ENCODE measurements around the gene GJA9. TPM values are rescaled to one million over a fixed set of nuclear protein-coding genes. Genes with fewer than 3 reads are reported as not detected.
"Not testable (repeated sequence)": the region's sequence is repeated elsewhere in the genome, so short reads cannot be mapped to it uniquely, and the experiment has no call there.

The GJA9 gene
- total and polyA plus RNA-seq, 12 donors: not detected

DNA sequence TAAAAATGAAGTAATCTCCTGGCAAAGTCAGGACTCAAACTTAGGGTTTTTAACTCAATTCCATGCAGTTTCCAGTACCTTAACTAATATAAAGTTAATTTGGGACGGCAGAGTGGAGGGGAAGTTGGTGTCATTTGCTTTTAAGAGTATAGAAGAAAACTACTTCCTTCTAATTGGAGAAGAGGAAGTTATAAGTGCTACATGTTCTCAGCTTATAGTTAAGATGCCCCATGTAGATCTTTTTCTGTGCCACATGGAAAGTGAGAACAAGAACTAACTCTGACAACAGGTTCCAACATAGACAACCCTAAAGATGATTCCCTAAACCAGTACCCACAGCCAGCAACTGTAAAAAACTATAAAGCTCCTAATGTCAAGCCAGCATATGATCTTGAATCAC lies 33.3 kb downstream of the GJA9 start:
- peaks cover 0 to 56% of the 10 kb centered on the region in 2 donors for H3K36me3 ChIP-seq (replicated peaks in 1 of 2)
- no peak for DNase-seq
- WGBS, 4 donors: 75 to 97% (median 84%) methylated on average over 1 of the region's 1 CpG
- H3K27ac ChIP-seq: no peak overlapping the region
- H3K4me1 ChIP-seq (replicated peaks in 1 of 2): no peaks in the 10 kb centered on the region
- TF ChIP-seq, protein P1, sequence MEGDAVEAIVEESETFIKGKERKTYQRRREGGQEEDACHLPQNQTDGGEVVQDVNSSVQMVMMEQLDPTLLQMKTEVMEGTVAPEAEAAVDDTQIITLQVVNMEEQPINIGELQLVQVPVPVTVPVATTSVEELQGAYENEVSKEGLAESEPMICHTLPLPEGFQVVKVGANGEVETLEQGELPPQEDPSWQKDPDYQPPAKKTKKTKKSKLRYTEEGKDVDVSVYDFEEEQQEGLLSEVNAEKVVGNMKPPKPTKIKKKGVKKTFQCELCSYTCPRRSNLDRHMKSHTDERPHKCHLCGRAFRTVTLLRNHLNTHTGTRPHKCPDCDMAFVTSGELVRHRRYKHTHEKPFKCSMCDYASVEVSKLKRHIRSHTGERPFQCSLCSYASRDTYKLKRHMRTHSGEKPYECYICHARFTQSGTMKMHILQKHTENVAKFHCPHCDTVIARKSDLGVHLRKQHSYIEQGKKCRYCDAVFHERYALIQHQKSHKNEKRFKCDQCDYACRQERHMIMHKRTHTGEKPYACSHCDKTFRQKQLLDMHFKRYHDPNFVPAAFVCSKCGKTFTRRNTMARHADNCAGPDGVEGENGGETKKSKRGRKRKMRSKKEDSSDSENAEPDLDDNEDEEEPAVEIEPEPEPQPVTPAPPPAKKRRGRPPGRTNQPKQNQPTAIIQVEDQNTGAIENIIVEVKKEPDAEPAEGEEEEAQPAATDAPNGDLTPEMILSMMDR (IDR thresholded peaks at IDR 0.05): no peak
- no peak for TF ChIP-seq POLR2A (IDR thresholded peaks at IDR 0.05)
- H3K9me3 ChIP-seq (replicated peaks in 1 of 3): no peaks in the 10 kb centered on the region
- no peaks in the 10 kb centered on the region for H3K27me3 ChIP-seq
- H3K4me3 ChIP-seq: no peak overlapping the region
- intact Hi-C loops (cut with DNase I): no loop called here

DNA sequence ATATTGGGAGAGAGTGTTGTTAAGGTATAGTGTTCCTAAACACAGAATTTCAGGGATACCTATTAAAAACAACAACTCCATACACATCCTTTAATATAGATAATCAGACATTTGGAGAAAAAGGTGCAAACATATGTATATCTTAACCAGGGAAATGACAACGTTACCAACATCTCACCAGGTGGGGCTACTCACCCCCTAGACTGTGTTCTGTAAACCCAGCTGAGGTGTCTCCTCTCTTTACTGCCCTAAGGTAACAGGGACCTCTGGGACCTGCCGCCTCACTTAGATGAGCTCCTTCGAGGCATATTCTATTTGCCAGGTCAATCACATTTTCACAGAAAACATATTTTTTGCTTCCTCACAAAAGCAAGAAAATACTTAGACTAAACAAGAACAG lies 35.2 kb downstream of the GJA9 start:
- WGBS, 4 donors: 81 to 98% (median 94%) methylated on average over 3 of the region's 3 CpGs
- no peak overlapping the region for H3K4me3 ChIP-seq
- no peaks in the 10 kb centered on the region for H3K4me1 ChIP-seq (replicated peaks in 1 of 2)
- no peak overlapping the region for H3K27ac ChIP-seq
- H3K27me3 ChIP-seq: no peaks in the 10 kb centered on the region
- TF ChIP-seq, protein P1 (IDR thresholded peaks at IDR 0.05): no peak
- TF ChIP-seq POLR2A (IDR thresholded peaks at IDR 0.05): no peak
- H3K9me3 ChIP-seq (replicated peaks in 1 of 3): no peaks in the 10 kb centered on the region
- intact Hi-C loops (cut with DNase I): no loop called here
- DNase-seq: no peak
- H3K36me3 ChIP-seq (replicated peaks in 1 of 2): peaks cover 0 to 54% of the 10 kb centered on the region in 2 donors

DNA sequence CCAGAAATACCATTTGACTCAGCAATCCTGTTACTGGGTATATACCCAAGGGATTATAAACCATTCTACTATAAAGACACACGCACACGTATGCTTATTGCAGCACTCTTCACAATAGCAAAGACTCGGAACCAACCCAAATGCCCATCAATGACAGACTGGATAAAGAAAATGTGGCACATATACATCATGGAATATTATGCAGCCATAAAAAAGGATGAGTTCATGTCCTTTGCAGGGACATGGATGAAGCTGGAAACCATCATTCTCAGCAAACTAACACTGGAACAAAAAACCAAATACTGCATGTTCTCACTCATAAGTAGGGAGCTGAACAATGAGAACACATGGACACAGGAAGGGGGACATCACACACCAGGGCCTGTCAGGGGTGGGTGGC lies 36.3 kb downstream of the GJA9 start:
- H3K4me1 ChIP-seq (replicated peaks in 1 of 2); H3K27me3 ChIP-seq; DNase-seq; H3K27ac ChIP-seq; H3K9me3 ChIP-seq (replicated peaks in 1 of 3); intact Hi-C loops (cut with DNase I); H3K4me3 ChIP-seq: not testable (repeated sequence)
- peaks cover 0 to 43% of the 10 kb centered on the region in 2 donors for H3K36me3 ChIP-seq (replicated peaks in 1 of 2)
- WGBS, 4 donors: 97 to 99% (median 98%) methylated on average over 3 of the region's 3 CpGs

DNA sequence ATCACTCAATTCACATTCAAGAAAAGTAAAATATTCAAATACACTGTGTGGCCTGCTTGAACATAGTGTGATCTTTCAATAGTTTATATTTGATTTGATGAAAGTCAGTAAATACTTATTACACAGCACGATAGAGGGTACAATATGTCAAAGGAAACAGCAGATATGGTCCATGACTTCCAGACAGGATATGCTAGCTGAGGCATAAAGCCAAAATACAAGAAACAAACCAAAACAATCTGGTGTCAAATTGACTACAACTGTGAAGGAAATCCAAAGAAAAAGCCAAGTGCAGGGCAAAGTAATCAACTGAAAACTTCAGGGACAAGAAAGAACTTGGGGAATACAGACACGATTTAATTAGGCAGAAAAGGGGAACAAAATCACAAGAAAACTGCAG lies 41.1 kb downstream of the GJA9 start:
- TF ChIP-seq POLR2A (IDR thresholded peaks at IDR 0.05): no peak
- TF ChIP-seq, protein P1 (IDR thresholded peaks at IDR 0.05): no peak
- H3K9me3 ChIP-seq (replicated peaks in 1 of 3): no peaks in the 10 kb centered on the region
- H3K27ac ChIP-seq: no peak overlapping the region
- peaks cover 0 to 6% of the 10 kb centered on the region in 2 donors for H3K4me1 ChIP-seq (replicated peaks in 1 of 2)
- intact Hi-C loops (cut with DNase I): no loop called here
- 53 to 59% (median 58%) methylated on average over 2 of the region's 2 CpGs for WGBS, 4 donors
- H3K4me3 ChIP-seq: no peak overlapping the region
- no peaks in the 10 kb centered on the region for H3K27me3 ChIP-seq
- DNase-seq: no peak
- peaks cover 0 to 50% of the 10 kb centered on the region in 2 donors for H3K36me3 ChIP-seq (replicated peaks in 1 of 2)

DNA sequence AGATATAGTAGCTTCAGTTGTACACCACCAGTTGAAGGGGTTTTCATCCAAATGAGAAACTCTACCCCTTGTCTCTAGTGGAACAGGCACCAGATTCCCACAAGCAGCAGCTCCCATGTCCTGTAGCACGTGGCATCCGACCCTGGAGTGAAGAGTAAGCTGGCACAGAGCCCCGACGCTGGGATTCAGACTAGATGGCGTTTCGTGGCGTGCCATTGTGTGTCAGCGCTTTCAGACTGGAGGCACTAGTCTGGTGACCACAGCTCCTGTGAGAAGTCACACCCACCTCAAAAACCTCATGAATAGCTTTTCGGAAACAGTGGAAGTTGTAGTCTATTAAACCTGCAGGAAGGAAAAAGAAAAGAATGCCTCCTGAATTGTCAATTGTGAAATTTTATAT lies 42.0 kb downstream of the GJA9 start:
- no peaks in the 10 kb centered on the region for H3K9me3 ChIP-seq (replicated peaks in 1 of 3)
- H3K27ac ChIP-seq: no peak overlapping the region
- H3K4me1 ChIP-seq (replicated peaks in 1 of 2): peaks cover 0 to 6% of the 10 kb centered on the region in 2 donors
- H3K27me3 ChIP-seq: no peaks in the 10 kb centered on the region
- no peak overlapping the region for H3K4me3 ChIP-seq
- intact Hi-C loops (cut with DNase I): loop anchor here in 1 of 2 donors (10.0 kb wide), 1 partner anchor 815 kb away; no protein-coding TSS in a partner anchor
- peak in 5 of 7 donors; percentile 26 to 71 (median 51) for DNase-seq
- peaks cover 0 to 42% of the 10 kb centered on the region in 2 donors for H3K36me3 ChIP-seq (replicated peaks in 1 of 2)
- WGBS, 4 donors: 65 to 76% (median 75%) methylated on average over 9 of the region's 9 CpGs
- no peak for TF ChIP-seq POLR2A (IDR thresholded peaks at IDR 0.05)
- TF ChIP-seq, protein P1 (IDR thresholded peaks at IDR 0.05): no peak

DNA sequence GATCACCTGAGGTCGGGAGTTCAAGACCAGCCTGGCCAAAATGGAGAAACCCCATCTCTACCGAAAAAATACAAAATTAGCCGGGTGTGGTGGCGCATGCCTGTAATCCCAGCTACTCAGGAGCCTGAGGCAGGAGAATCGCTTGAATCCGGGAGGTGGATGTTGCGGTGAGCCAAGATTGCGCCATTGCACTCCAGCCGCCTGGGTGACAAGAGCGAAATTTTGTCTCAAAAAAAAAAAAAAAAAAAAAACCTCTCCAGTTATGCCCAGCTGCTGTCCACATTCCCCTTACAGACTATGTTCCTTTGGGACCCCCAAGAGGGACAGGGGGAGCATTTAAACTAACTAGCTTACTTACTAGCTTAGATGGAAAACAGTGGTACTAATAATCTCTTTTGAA lies 45.1 kb downstream of the GJA9 start:
- peaks cover 0 to 28% of the 10 kb centered on the region in 2 donors for H3K36me3 ChIP-seq (replicated peaks in 1 of 2)
- not testable (repeated sequence) for H3K4me1 ChIP-seq (replicated peaks in 1 of 2); H3K4me3 ChIP-seq; H3K9me3 ChIP-seq (replicated peaks in 1 of 3); DNase-seq; H3K27me3 ChIP-seq; H3K27ac ChIP-seq
- 75 to 89% (median 82%) methylated on average over 10 of the region's 10 CpGs for WGBS, 4 donors
- intact Hi-C loops (cut with DNase I): loop anchor here in 1 of 2 donors (10.0 kb wide), 1 partner anchor 812 kb away; no protein-coding TSS in a partner anchor

All from adrenal gland (tissue), 12 donors.